HepG2 (cell line): ENCODE data around the gene NUP133. TPM values are rescaled to one million over a fixed set of nuclear protein-coding genes. Genes with fewer than 3 reads are reported as not detected.

ENCODE experiments used
- ATAC-seq: fragments of 200-7000 bp; cut with Tn5 transposase; 3 replicates; pipeline ENCODE4 v1.9.1; 2020; ENCODE audit warnings: mild to moderate bottlenecking, moderate library complexity
- BruUV-seq: library from RNA; stranded (reverse); fragments of 400-500 nt; replicated peaks from 2 replicates; lab custom pipeline; 2021; lab: Mats Ljungman, UMichigan
- CTCF ChIA-PET: fragments of 300-600 bp; formaldehyde crosslinking; extraction: SDS; loops from one replicate; lab custom pipeline; 2021; ENCODE audit warnings: low total read pairs, inconsistent platforms, low intra/inter-chr PET ratio; lab: Yijun Ruan, JAX
- POLR2A ChIA-PET: fragments of 350-600 bp; sonication (Branson Sonifier 250); formaldehyde crosslinking; loops from one replicate; lab custom pipeline; 2020; ENCODE audit warnings: antibody characterized with exemption, inconsistent platforms; lab: Yijun Ruan, JAX
- DNase-seq: peaks from one replicate; pipeline ENCODE4 v3.0.0-alpha.2; 2015; ENCODE audit warnings: low spot score
- FAIRE-seq: peaks from 3 replicates; lab custom pipeline; 2011; peaks lifted over from hg19 to GRCh38; lab: Jason Lieb, UNC
- H2AFZ ChIP-seq: one replicate; pipeline ENCODE4 v1.6.1; 2011; ENCODE audit warnings: low read length, inconsistent platforms
- H3K27ac ChIP-seq: fragments of 300-600 bp; 3 replicates; pipeline ENCODE4 v1.8.0; 2011; ENCODE audit warnings: mixed run types, mild to moderate bottlenecking, mixed read lengths, low read length, inconsistent platforms; ENCODE audit not compliant: insufficient read depth; ENCODE audit errors: extremely low read length
- H3K27me3 ChIP-seq, 2 experiments: fragments of 200-600 bp in 1 of 2; 2 replicates in 1 of 2; 3 replicates in 1 of 2; pipeline versions ENCODE4 v1.6.0 to v1.8.0; 2011; ENCODE audit warnings: low read length in 2 of 2, mild to moderate bottlenecking in 2 of 2, moderate library complexity in 2 of 2, inconsistent platforms in 1 of 2; ENCODE audit not compliant: insufficient read depth in 2 of 2, control insufficient read depth in 1 of 2
- H3K36me3 ChIP-seq, 2 experiments: fragments of 200-600 bp in 1 of 2; replicated peaks in 1 of 2; 2 replicates in 1 of 2; 3 replicates in 1 of 2; pipeline versions ENCODE4 v1.5.1 to v1.8.0; 2011; ENCODE audit warnings: low read length in 2 of 2, inconsistent platforms in 1 of 2; ENCODE audit not compliant: insufficient read depth in 2 of 2, control insufficient read depth in 1 of 2
- H3K4me1 ChIP-seq: 2 replicates; pipeline ENCODE4 v1.5.1; 2012; ENCODE audit warnings: low read length, inconsistent platforms; ENCODE audit not compliant: insufficient read depth
- H3K4me2 ChIP-seq: 2 replicates; pipeline ENCODE4 v1.6.0; 2011; ENCODE audit warnings: low read depth, low read length, inconsistent platforms
- H3K4me3 ChIP-seq, 3 experiments: fragments of 200-600 bp in 1 of 3; sonication (generic), shearing (Covaris generic) in 1 of 3; replicated peaks in 1 of 3; 2 replicates each; pipeline ENCODE4 v1.5.1; 2011 to 2016; ENCODE audit warnings: low read length in 3 of 3, inconsistent platforms in 2 of 3, low read depth in 2 of 3, mild to moderate bottlenecking in 2 of 3, control low read depth in 1 of 3, mixed read lengths in 1 of 3; ENCODE audit not compliant: insufficient read depth in 1 of 3
- H3K79me2 ChIP-seq: one replicate; pipeline ENCODE4 v1.6.1; 2011; ENCODE audit warnings: low read length, inconsistent platforms; ENCODE audit not compliant: insufficient read depth
- H3K9ac ChIP-seq: 2 replicates; pipeline ENCODE4 v1.6.0; 2011; ENCODE audit warnings: mild to moderate bottlenecking, low read depth, low read length, inconsistent platforms; ENCODE audit not compliant: insufficient read depth
- H3K9me3 ChIP-seq: 2 replicates; pipeline ENCODE4 v1.5.1; 2012; ENCODE audit warnings: mild to moderate bottlenecking, low read length
- H4K20me1 ChIP-seq: 2 replicates; pipeline ENCODE4 v1.6.0; 2011; ENCODE audit warnings: inconsistent platforms, mild to moderate bottlenecking, low read length, moderate library complexity; ENCODE audit not compliant: insufficient read depth
- CEBPG ChIP-seq: IDR thresholded peaks from 2 replicates; pipeline ENCODE4 v1.6.1; 2016
- ESRRA ChIP-seq: sonication (generic); formaldehyde crosslinking; IDR thresholded peaks from 2 replicates; pipeline ENCODE4 v1.5.1; 2020; ENCODE audit warnings: mild to moderate bottlenecking, low read depth, missing genetic modification reagents
- MAFF ChIP-seq: IDR thresholded peaks from 2 replicates; pipeline ENCODE4 v1.6.1; 2011; ENCODE audit warnings: low read depth, low read length, improper control_type of control experiment
- NFATC3 ChIP-seq: sonication (generic); formaldehyde crosslinking; IDR thresholded peaks from 2 replicates; pipeline ENCODE4 v1.5.1; 2020; ENCODE audit warnings: mild to moderate bottlenecking, missing genetic modification reagents
- NRL ChIP-seq: sonication (generic); formaldehyde crosslinking; IDR thresholded peaks from 2 replicates; pipeline ENCODE4 v1.5.0; 2020; ENCODE audit warnings: missing genetic modification reagents, mild to moderate bottlenecking, moderate library complexity, borderline replicate concordance
- PHB2 ChIP-seq: fragments of 450-650 bp; IDR thresholded peaks from 2 replicates; pipeline ENCODE4 v1.6.1; 2018; ENCODE audit not compliant: partially characterized antibody
- SMYD3 ChIP-seq: sonication (generic); formaldehyde crosslinking; IDR thresholded peaks from 2 replicates; pipeline ENCODE4 v1.8.1; 2023; ENCODE audit warnings: mild to moderate bottlenecking, missing genetic modification reagents
- TBX2 ChIP-seq: sonication (generic); formaldehyde crosslinking; IDR thresholded peaks from 2 replicates; pipeline ENCODE4 v1.5.0; 2020; ENCODE audit warnings: missing genetic modification reagents, mild to moderate bottlenecking, borderline replicate concordance
- TRIM22 ChIP-seq: fragments of 450-650 bp; IDR thresholded peaks from 2 replicates; pipeline ENCODE4 v1.6.1; 2017
- WIZ ChIP-seq: sonication (generic); formaldehyde crosslinking; IDR thresholded peaks from 2 replicates; pipeline ENCODE4 v1.5.1; 2020; ENCODE audit warnings: mild to moderate bottlenecking, missing genetic modification reagents
- ZBTB20 ChIP-seq: sonication (generic); formaldehyde crosslinking; IDR thresholded peaks from 2 replicates; pipeline ENCODE4 v1.8.1; 2023; ENCODE audit warnings: missing genetic modification reagents, low read depth, mild to moderate bottlenecking, borderline replicate concordance
- ZBTB26 ChIP-seq: IDR thresholded peaks from 2 replicates; pipeline ENCODE4 v1.6.1; 2016; ENCODE audit warnings: missing compliant biosample characterization, missing genetic modification reagents, borderline replicate concordance
- ZBTB3 ChIP-seq: sonication (generic); formaldehyde crosslinking; IDR thresholded peaks from 2 replicates; pipeline ENCODE4 v1.4.0; 2020; ENCODE audit warnings: low read depth, mild to moderate bottlenecking, moderate library complexity, missing genetic modification reagents, borderline replicate concordance
- ZBTB38 ChIP-seq: sonication (generic); formaldehyde crosslinking; IDR thresholded peaks from 2 replicates; pipeline ENCODE4 v1.5.1; 2020; ENCODE audit warnings: mild to moderate bottlenecking, missing genetic modification reagents
- ZFP90 ChIP-seq: sonication (generic); formaldehyde crosslinking; IDR thresholded peaks from 2 replicates; pipeline ENCODE4 v1.8.0; 2022; ENCODE audit warnings: missing genetic modification reagents, mild to moderate bottlenecking, inconsistent platforms, borderline replicate concordance
- ZNF264 ChIP-seq: sonication (generic); formaldehyde crosslinking; IDR thresholded peaks from 2 replicates; pipeline ENCODE4 v1.4.0; 2020; ENCODE audit warnings: missing genetic modification reagents
- ZNF737 ChIP-seq: sonication (generic); formaldehyde crosslinking; IDR thresholded peaks from 2 replicates; pipeline ENCODE4 v1.5.0; 2020; ENCODE audit warnings: missing genetic modification reagents, mild to moderate bottlenecking, borderline replicate concordance
- ZNF841 ChIP-seq: sonication (generic); formaldehyde crosslinking; IDR thresholded peaks from 2 replicates; pipeline ENCODE4 v1.8.1; 2023; ENCODE audit warnings: missing genetic modification reagents, borderline replicate concordance
- WGBS: methylation state at CpG from one replicate; pipeline ENCODE4 v1.1.6; 2017; ENCODE audit warnings: low lambda C conversion rate; 5-methylcytosine and 5-hydroxymethylcytosine counted together
- in situ Hi-C: cut with HindIII; loops from 2 replicates; pipeline ENCODE4 v1.10.0; 2017; ENCODE audit warnings: low pct_unique_long_range_greater_than_20kb; ENCODE audit not compliant: extremely low pct_ligation_motif_present
- intact Hi-C: fragments of 100-400 bp; cut with micrococcal nuclease; formaldehyde crosslinking; loops from one replicate; pipeline ENCODE4 v1.10.0; 2022; ENCODE audit not compliant: unreplicated experiment
- polyA plus RNA-seq, 8 experiments: library from polyadenylated mRNA; depleted of rRNA in 3 of 8; stranded (reverse) in 7 of 8; unstranded in 1 of 8; fragments of >200 nt; fragmentation: Illumina TruSeq in 4 of 8; extraction: Trizol in 4 of 8; gene quantifications; 2 replicates each; pipeline versions ENCODE4 v1.2.1 to v1.2.3, GENCODE V29; 2011 to 2016; ENCODE audit warnings: low read depth in 4 of 8, missing spikeins in 1 of 8, mixed read lengths in 1 of 8; ENCODE audit not compliant: insufficient read depth in 1 of 8
- total RNA-seq, 5 experiments: library from RNA; depleted of rRNA; stranded (reverse); fragments of >200 nt; fragmentation: Illumina TruSeq; extraction: Trizol; gene quantifications; 2 replicates each; pipeline ENCODE4 v1.2.3, GENCODE V29; 2016; ENCODE audit warnings: low read depth in 1 of 5

NUP133 gene
- total and polyA plus RNA-seq, 2 of the 13 experiments (the other 11 are each of a cell fraction or from before 2014, with no cell fraction given) = 17.7 to 45.6 TPM

- peaks cover 12 to 60% of the 10 kb centered on the region in 2 experiments; a peak in 4 of 5 replicates for H3K36me3 ChIP-seq
- H3K9ac ChIP-seq = no peak overlapping the region
- DNase-seq (no peak), ATAC-seq (no peak), FAIRE-seq (no peak)
- CTCF ChIA-PET = no interaction called here
- 100% methylated on average over 1 of the region's 1 CpG for WGBS
- POLR2A ChIA-PET = no interaction called here
- no peaks in the 10 kb centered on the region for H4K20me1 ChIP-seq
- in situ Hi-C loops = no loop called here
- TF ChIP-seq ZFP90 (no peak), ZNF264 (peak; percentile 97)
- H3K27ac ChIP-seq = no peak overlapping the region
- no peak overlapping the region for H3K4me2 ChIP-seq
- H3K4me1 ChIP-seq = no peaks in the 10 kb centered on the region
- H3K4me3 ChIP-seq = no peak overlapping the region
- H3K9me3 ChIP-seq = no peaks in the 10 kb centered on the region
- intact Hi-C loops = no loop called here
- H3K79me2 ChIP-seq = peaks cover 4% of the 10 kb centered on the region
- BruUV-seq = TSS peak; percentile 12
- H3K27me3 ChIP-seq = no peaks in the 10 kb centered on the region
- no peak overlapping the region for H2AFZ ChIP-seq
Measured at GRCh38 chr1:229544587-229544986, 36.4 kb upstream of the NUP133 start.

- Histone ChIP-seq H4K20me1 (no peaks in the 10 kb centered on the region), H3K79me2 (no peaks in the 10 kb centered on the region), H3K36me3 (peaks cover 7 to 73% of the 10 kb centered on the region in 2 experiments), H3K27me3 (no peaks in the 10 kb centered on the region), H3K9me3 (no peaks in the 10 kb centered on the region), H3K4me1 (no peaks in the 10 kb centered on the region), H3K4me2 (no peak overlapping the region), H3K4me3 (no peak overlapping the region), H3K27ac (no peak overlapping the region), H2AFZ (no peak overlapping the region), H3K9ac (no peak overlapping the region)
- TF ChIP-seq TRIM22 (no peak), ZBTB3 (CRISPR knock-in tag) (no peak), ZBTB38 (no peak), TBX2 (CRISPR knock-in tag) (no peak), ZNF737 (CRISPR knock-in tag) (no peak), PHB2 (no peak), ZNF841 (CRISPR knock-in tag) (no peak), ZBTB20 (no peak), WIZ (no peak), NFATC3 (CRISPR knock-in tag) (no peak), ESRRA (no peak), NRL (CRISPR knock-in tag) (no peak), ZBTB26 (CRISPR knock-in tag) (no peak), MAFF (no peak), SMYD3 (CRISPR knock-in tag) (no peak), CEBPG (CRISPR knock-in tag) (no peak)
- ChIA-PET POLR2A (no interaction called here), CTCF (no interaction called here)
- ATAC-seq (no peak), FAIRE-seq (no peak), DNase-seq (no peak)
- in situ Hi-C loops (no loop called here), intact Hi-C loops (no loop called here)
- WGBS = 98% methylated on average over 6 of the region's 6 CpGs
- no TSS peak for BruUV-seq
Measured at GRCh38 chr1:229539863-229540506, 31.8 kb upstream of the NUP133 start.
